ENCODE measurements around the gene SFXN5.
A peak's percentile ranks its signal among the peaks of the same experiment; 100 is the strongest.

Gene SFXN5

GRCh38 chr2:72953528-72953927, 118.0 kb downstream of the SFXN5 start:
- no peak for DNase-seq

DNA sequence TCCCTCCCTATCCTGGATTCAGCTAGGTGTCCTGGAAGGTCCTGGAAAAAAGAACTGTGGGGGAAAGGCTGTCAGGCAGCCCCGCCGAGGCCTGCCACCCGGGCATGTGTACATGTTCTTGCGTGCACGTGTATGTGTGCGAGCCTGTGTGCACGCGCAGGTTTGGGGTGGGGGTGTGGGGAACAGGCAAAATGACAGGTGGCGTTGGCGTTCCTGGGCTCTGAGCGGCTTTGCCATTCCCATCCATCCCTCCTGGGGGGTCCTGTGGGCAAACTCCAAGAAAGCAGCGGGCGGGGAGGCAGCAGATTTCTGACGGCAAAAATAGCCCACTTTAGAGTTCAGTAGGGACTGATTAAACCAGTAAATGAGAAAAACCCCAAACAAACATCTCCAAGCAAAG, 118.6 kb downstream of the SFXN5 start:
- no peak for DNase-seq

DNA sequence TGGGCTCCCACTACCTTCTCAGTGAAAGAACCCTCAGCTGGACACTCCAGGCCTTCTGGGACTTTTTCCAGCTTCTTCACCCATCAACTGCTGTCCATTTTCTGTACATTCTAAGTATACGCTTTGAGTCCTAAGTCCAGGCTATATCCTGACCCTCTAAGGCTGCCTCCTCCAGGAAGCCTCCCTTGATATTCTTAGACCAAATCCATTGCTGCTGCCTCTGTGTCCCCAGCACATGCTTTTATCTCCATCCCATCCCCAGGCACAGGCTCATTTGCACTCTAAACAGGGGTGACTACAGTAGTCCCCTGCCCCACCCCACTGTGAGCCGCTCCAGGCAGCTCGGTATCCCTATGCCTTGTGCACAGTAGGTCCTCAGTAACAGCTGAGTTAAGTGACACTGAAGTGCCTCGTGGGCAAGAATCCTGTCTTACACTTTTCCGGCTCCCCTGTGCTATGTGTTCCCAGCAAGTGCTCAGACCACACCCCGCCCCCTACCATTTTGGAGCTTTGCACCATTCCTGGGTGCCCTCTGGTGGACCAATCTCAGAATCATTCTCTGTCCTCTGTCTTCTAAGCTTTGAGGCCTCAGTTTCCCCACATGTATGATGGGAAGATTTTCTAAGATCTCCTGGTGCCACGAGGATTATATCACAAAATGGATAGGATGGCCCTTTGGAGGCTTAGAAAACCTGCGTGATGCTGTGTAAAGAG, 119.2 kb downstream of the SFXN5 start:
- DNase-seq, result no peak

- no peak for DNase-seq
Observed at GRCh38 chr2:72951303-72952095, 120.0 kb downstream of the SFXN5 start.

DNA sequence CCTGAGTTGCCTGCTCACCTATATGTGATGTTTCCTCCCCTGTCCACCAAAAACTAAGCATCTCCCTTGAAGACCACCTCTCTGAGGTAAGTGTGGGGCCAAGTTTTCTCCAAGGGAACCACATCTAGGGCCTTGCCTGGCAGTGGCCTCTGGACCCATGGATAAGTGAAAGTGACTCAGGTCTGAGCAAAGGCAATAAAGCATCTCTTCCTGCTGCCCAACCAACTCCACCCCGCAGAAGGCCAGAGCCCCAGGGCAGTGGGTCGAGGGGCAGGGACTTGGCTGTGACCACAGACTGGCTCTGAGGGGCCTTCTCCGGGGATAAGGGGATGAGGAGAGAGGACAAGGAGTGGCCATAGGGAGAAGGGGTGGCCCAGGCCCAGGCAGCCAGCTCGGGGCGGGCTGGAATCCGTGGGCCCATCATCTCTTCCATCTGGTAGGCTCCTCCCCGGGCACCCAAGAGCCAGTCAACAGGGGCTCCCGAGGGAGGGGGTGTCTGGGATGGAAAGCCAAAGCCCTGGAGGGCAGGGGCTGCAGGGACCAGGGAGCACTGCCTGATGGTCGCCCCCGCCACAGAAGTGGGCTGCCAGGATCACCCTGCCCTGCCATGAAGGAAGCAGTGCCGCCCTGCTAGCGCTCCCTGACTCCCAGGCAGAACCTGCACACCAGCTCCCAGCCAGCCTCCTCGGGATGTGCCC, 120.8 kb downstream of the SFXN5 start:
- no peak for DNase-seq

DNA sequence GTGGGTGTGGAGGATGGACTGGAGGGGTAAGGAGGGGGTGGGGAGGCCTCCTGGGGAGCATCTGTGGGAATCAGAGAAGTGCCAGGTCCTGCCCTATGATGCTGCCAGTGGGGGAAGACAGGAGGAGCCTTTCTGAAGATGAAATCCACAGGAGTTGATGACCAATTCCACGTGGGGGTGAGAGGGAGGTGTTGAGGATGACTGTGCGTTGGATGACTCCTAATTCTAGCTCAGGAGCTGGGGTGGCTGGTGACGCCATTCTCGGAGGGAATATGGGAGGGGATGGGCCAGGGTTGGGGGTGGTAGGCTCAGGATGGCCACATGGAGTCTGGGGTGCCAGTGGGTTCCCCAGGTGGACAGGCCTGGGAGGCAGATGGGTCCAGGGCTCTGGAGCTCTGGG, 121.9 kb downstream of the SFXN5 start:
- DNase-seq, result no peak

- no peak for DNase-seq
Observed at GRCh38 chr2:72949045-72949444, 122.5 kb downstream of the SFXN5 start.

DNA sequence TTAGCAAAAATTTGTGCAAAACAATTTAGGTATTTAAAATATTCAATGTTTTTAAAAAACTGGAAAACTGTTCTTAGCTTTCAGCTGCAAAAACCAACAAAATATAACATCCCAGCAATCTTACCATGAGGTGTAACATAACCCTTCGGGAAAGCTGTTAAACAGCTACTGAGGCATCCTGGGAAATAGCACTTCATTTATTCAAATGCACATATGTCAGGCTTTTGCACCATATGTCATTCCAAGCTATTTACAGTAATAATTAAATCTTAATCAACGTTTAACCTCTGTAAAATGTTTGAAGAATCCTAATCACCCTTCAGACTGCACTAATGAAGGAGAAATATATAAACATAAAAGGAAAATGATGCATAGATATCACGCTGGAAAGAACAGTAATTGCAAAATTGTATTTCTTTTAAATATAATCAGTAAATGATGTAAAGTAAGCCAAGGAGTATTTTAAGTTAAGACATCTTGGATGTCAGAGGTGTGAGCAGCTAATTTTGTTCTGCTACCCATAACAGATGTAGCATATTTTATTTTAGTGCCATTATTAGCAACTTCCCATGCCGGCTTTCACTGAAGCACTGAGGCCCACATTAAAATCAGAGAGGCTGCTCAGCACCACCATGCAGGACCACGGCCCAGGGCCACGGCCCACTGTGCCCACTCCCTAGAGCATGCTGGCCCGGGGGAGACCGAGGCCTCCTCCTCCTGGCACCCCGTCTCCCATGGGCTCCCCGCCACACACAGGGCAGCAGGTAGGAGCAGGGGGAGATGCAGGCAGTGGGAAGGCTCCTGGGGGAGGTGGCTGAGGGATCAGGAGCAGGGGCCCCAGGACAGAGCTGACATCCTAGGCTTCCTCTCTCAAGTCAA, 123.3 kb downstream of the SFXN5 start:
- DNase-seq, result no peak

DNA sequence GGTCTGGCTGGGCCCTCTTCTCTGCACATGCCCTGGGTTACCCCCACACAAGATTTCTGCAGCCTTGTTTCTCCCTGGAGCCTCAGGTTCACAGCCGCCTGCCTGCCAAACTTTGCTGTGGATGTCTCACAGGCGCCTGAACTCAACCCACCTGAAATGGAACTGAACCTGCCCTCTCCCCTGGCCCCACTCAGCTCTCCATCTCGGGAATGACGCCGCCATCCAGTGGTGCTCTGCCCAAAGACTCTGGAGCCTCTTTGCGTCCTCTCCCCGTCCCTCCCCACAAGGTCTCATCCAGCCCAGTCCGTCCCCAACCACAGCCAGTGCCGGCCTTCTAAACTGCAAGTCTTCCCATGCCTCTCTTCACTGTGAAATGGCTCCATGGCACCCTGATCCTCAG, 125.0 kb downstream of the SFXN5 start:
- DNase-seq, result no peak

DNA sequence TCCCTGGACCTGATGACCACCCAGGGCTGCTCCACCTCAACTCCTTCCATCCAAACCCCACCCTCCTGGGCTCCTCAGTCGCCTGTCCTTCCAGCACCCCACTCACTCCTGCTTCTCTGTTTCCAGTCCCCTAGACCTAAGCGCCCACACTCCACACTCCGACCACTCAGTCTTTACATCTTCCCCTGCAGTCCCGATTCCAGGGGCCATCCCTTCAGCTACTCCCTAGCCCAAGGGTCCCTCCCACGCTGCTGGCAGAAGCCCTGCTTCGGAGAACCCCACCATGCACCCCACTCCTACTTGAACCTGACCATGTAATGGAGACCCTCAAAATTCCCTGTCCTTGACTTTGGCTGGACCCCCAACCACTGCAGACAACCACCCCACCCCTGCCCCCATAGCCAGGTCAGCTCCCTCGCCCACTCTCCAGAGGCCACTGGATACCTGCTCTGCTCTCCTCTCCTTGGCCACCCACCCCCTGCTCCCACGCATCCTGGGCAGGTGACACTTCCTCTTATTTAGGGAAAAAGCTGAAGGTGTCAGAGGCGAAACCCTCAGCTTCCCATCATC, 126.0 kb downstream of the SFXN5 start:
- no peak for DNase-seq

GRCh38 chr2:72944804-72945449, 126.6 kb downstream of the SFXN5 start:
- no peak for DNase-seq

DNA sequence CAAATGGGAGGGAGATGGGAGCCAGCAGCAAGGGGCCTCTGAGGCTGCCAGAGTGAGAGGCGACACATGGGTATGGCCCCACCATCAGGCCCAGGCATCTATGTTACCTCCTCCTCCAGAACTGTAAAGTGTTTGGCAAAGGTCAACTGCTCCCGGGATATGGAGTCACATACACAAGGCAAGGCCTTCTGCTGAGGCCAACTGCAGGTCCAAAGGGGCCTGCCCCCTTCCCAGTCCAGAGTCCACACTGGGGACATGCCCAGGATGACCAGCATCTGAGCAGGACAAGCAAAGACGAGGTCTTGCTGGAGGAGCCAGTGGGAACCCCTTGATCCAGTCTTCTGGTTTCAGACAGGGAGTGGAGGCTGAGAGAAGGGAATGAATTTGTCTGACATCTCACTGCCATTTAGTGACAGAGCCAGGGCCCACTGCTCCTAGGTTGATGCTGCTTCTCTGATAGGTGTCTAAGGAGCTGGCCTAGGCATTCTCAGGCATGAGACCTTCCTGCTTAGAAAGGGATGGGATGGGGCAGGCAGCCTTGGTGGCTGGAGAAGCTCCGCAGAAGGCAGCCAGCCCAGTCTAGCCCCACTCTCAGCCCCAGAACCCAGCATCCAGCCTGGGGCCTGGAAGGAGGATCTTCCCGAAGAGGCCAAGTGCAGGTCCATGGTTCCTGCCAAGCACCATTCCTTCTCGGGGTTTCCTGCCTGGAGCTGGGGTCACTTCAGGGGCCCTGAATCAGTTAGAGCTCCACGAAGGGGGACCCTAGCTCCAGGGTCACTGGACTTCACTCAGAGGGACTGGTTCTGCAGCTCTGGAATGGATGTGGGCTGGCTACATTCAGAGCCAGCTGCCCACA, 127.7 kb downstream of the SFXN5 start:
- DNase-seq, result no peak

DNA sequence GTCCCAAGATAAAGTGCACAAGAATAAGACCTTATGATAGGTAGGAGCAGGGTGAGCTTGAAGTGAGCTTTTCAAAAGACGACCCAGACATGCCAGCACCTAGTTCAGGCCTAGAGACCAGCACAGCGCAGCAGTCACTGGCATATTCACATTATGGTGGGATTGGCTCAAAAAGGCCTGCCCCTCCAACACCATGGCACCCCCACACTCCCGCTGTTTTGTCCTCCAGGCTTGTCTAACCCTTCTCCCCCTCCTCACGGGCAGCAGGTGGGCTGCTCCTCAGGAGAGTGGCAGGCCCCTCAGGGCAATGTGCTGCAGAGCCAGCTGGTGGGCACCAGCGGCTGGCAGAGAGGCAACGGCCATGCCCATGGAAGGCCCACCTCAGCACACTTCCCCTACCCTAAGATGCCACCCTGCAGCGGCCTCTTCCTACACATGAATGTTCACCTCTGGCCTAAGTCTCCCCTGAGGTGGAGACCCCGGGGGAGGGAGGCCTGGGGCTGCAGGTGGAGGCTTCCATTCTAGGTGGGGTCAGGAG, 128.6 kb downstream of the SFXN5 start:
- no peak for DNase-seq

GRCh38 chr2:72942293-72942692, 129.2 kb downstream of the SFXN5 start:
- no peak for DNase-seq

DNA sequence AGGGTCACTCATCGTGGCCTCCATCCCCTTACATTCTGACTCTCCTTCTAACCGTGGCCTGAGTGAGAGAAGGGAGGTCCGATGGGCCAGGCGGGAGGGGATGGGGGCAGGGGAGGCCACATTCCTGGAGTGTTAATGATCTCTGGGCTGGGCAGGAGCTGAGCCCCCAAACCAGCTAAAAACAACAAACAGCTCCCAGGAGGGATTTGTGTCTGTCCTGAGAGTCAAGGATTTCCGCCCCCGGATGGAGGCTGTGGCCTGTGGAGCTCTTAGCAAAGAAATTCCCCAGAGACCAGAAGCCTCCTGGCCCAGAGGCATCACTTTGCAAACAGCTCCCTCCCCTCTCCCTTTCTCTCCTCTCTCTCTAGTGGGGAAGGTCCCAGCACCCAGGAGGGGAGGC, 130.7 kb downstream of the SFXN5 start:
- peak; percentile 76 for DNase-seq

DNA sequence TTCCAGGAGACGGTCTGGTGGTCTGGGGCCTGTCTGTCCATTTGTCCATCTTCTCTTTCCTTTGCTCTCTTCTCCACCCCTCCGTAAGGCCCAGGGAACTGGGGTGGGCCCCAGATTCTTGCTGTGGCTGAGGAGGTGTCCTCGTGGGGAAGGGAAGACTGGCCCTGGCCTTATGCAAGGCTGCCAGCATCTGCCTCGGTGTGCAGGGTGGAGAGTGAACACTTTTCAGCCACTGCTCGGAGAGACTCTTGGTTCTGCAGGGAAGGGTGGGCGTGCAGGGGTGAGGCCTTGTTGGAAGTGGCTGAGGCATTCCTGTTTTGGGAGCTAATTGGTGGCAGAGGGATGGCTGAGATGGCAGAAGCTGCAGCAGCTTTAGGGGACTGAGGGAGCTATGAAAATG, 131.2 kb downstream of the SFXN5 start:
- DNase-seq, result no peak

DNA sequence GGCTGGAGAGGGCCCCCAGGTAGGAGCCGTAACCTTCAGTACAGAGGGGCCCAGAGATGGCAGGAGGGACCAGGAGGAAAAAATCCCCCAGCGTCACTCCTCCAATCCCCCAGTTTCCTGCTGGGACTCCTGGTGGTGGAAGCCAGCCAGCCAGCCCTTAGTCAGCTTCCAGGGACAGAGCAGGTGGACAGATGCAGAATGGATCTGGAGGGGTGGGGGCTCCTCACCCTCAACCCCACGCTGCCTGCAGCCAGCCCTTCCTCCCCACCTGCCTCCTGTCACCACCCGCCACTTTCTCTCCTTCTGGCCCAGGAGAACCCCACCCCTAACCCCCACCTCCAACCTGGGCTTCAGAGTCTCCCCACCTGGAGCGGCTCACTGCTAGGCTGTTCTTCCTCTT, 133.1 kb downstream of the SFXN5 start:
- DNase-seq, result no peak

GRCh38 chr2:72937356-72937669, 134.2 kb downstream of the SFXN5 start:
- peak; percentile 20 for DNase-seq

GRCh38 chr2:72936660-72937355, 134.7 kb downstream of the SFXN5 start:
- no peak for DNase-seq

DNA sequence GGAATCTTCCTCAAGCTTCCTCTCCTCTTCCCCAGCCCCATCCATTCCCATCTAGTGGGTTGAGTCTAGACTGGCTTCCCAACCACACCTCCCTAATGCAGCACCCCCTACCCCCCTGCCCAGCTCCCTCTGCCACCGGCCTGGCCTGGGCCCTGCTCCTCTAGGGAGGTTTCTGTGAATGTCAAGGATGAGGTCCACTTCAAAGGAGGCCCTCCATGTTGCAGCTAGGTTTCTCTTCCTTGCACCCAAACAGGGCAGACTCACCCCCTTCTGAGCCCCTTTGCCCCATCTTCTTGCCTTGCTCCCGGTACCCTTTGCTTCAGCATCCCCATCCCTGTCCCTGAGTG, 135.9 kb downstream of the SFXN5 start:
- no peak for DNase-seq

Data from fibroblast of skin of right biceps (primary cell).